HepG2 (cell line): ENCODE data around the gene ME3. TPM values are rescaled to one million over a fixed set of nuclear protein-coding genes. Genes with fewer than 3 reads are reported as not detected.

Source experiments
- ATAC-seq: fragments of 200-7000 bp; cut with Tn5 transposase; 3 replicates; pipeline ENCODE4 v1.9.1; 2020; ENCODE audit warnings: mild to moderate bottlenecking, moderate library complexity
- BruUV-seq: library from RNA; stranded (reverse); fragments of 400-500 nt; replicated peaks from 2 replicates; lab custom pipeline; 2021; lab: Mats Ljungman, UMichigan
- CTCF ChIA-PET: fragments of 300-600 bp; formaldehyde crosslinking; extraction: SDS; loops from one replicate; lab custom pipeline; 2021; ENCODE audit warnings: low total read pairs, inconsistent platforms, low intra/inter-chr PET ratio; lab: Yijun Ruan, JAX
- POLR2A ChIA-PET: fragments of 350-600 bp; sonication (Branson Sonifier 250); formaldehyde crosslinking; loops from one replicate; lab custom pipeline; 2020; ENCODE audit warnings: antibody characterized with exemption, inconsistent platforms; lab: Yijun Ruan, JAX
- DNase-seq: peaks from one replicate; pipeline ENCODE4 v3.0.0-alpha.2; 2015; ENCODE audit warnings: low spot score
- FAIRE-seq: peaks from 3 replicates; lab custom pipeline; 2011; peaks lifted over from hg19 to GRCh38; lab: Jason Lieb, UNC
- H2AFZ ChIP-seq: one replicate; pipeline ENCODE4 v1.6.1; 2011; ENCODE audit warnings: low read length, inconsistent platforms
- H3K27ac ChIP-seq: fragments of 300-600 bp; 3 replicates; pipeline ENCODE4 v1.8.0; 2011; ENCODE audit warnings: mixed run types, mild to moderate bottlenecking, mixed read lengths, low read length, inconsistent platforms; ENCODE audit not compliant: insufficient read depth; ENCODE audit errors: extremely low read length
- H3K27me3 ChIP-seq, 2 experiments: fragments of 200-600 bp in 1 of 2; 2 replicates in 1 of 2; 3 replicates in 1 of 2; pipeline versions ENCODE4 v1.6.0 to v1.8.0; 2011; ENCODE audit warnings: low read length in 2 of 2, mild to moderate bottlenecking in 2 of 2, moderate library complexity in 2 of 2, inconsistent platforms in 1 of 2; ENCODE audit not compliant: insufficient read depth in 2 of 2, control insufficient read depth in 1 of 2
- H3K36me3 ChIP-seq, 2 experiments: fragments of 200-600 bp in 1 of 2; replicated peaks in 1 of 2; 2 replicates in 1 of 2; 3 replicates in 1 of 2; pipeline versions ENCODE4 v1.5.1 to v1.8.0; 2011; ENCODE audit warnings: low read length in 2 of 2, inconsistent platforms in 1 of 2; ENCODE audit not compliant: insufficient read depth in 2 of 2, control insufficient read depth in 1 of 2
- H3K4me1 ChIP-seq: 2 replicates; pipeline ENCODE4 v1.5.1; 2012; ENCODE audit warnings: low read length, inconsistent platforms; ENCODE audit not compliant: insufficient read depth
- H3K4me2 ChIP-seq: 2 replicates; pipeline ENCODE4 v1.6.0; 2011; ENCODE audit warnings: low read depth, low read length, inconsistent platforms
- H3K4me3 ChIP-seq, 3 experiments: fragments of 200-600 bp in 1 of 3; sonication (generic), shearing (Covaris generic) in 1 of 3; replicated peaks in 1 of 3; 2 replicates each; pipeline ENCODE4 v1.5.1; 2011 to 2016; ENCODE audit warnings: low read length in 3 of 3, inconsistent platforms in 2 of 3, low read depth in 2 of 3, mild to moderate bottlenecking in 2 of 3, control low read depth in 1 of 3, mixed read lengths in 1 of 3; ENCODE audit not compliant: insufficient read depth in 1 of 3
- H3K79me2 ChIP-seq: one replicate; pipeline ENCODE4 v1.6.1; 2011; ENCODE audit warnings: low read length, inconsistent platforms; ENCODE audit not compliant: insufficient read depth
- H3K9ac ChIP-seq: 2 replicates; pipeline ENCODE4 v1.6.0; 2011; ENCODE audit warnings: mild to moderate bottlenecking, low read depth, low read length, inconsistent platforms; ENCODE audit not compliant: insufficient read depth
- H3K9me3 ChIP-seq: 2 replicates; pipeline ENCODE4 v1.5.1; 2012; ENCODE audit warnings: mild to moderate bottlenecking, low read length
- H4K20me1 ChIP-seq: 2 replicates; pipeline ENCODE4 v1.6.0; 2011; ENCODE audit warnings: inconsistent platforms, mild to moderate bottlenecking, low read length, moderate library complexity; ENCODE audit not compliant: insufficient read depth
- GATAD1 ChIP-seq: IDR thresholded peaks from 2 replicates; pipeline ENCODE4 v1.6.1; 2016; ENCODE audit warnings: missing genetic modification reagents, missing compliant biosample characterization
- MAFF ChIP-seq: IDR thresholded peaks from 2 replicates; pipeline ENCODE4 v1.6.1; 2011; ENCODE audit warnings: low read depth, low read length, improper control_type of control experiment
- RBFOX2 ChIP-seq: fragments of 200-400 bp; formaldehyde crosslinking; IDR thresholded peaks from 2 replicates; pipeline ENCODE4 v1.6.1; 2017; ENCODE audit warnings: low read depth, mild to moderate bottlenecking, low read length
- TEAD3 ChIP-seq: optimal IDR thresholded peaks from 2 replicates; pipeline ENCODE3; 2016; ENCODE audit warnings: borderline replicate concordance
- ZFP82 ChIP-seq: sonication (generic); formaldehyde crosslinking; IDR thresholded peaks from 2 replicates; pipeline ENCODE4 v1.5.1; 2020; ENCODE audit warnings: mild to moderate bottlenecking, missing genetic modification reagents, borderline replicate concordance
- ZNF382 ChIP-seq: sonication (generic); formaldehyde crosslinking; IDR thresholded peaks from 2 replicates; pipeline ENCODE4 v1.5.0; 2020; ENCODE audit warnings: missing genetic modification reagents, mild to moderate bottlenecking, borderline replicate concordance
- ZNF652 ChIP-seq: IDR thresholded peaks from 2 replicates; pipeline ENCODE4 v1.6.1; 2016; ENCODE audit warnings: low read depth, borderline replicate concordance
- ZSCAN31 ChIP-seq: sonication (generic); formaldehyde crosslinking; IDR thresholded peaks from 2 replicates; pipeline ENCODE4 v1.5.0; 2020; ENCODE audit warnings: low read depth, mild to moderate bottlenecking, missing genetic modification reagents
- WGBS: methylation state at CpG from one replicate; pipeline ENCODE4 v1.1.6; 2017; ENCODE audit warnings: low lambda C conversion rate; 5-methylcytosine and 5-hydroxymethylcytosine counted together
- in situ Hi-C: cut with HindIII; loops from 2 replicates; pipeline ENCODE4 v1.10.0; 2017; ENCODE audit warnings: low pct_unique_long_range_greater_than_20kb; ENCODE audit not compliant: extremely low pct_ligation_motif_present
- intact Hi-C: fragments of 100-400 bp; cut with micrococcal nuclease; formaldehyde crosslinking; loops from one replicate; pipeline ENCODE4 v1.10.0; 2022; ENCODE audit not compliant: unreplicated experiment
- polyA plus RNA-seq, 8 experiments: library from polyadenylated mRNA; depleted of rRNA in 3 of 8; stranded (reverse) in 7 of 8; unstranded in 1 of 8; fragments of >200 nt; fragmentation: Illumina TruSeq in 4 of 8; extraction: Trizol in 4 of 8; gene quantifications; 2 replicates each; pipeline versions ENCODE4 v1.2.1 to v1.2.3, GENCODE V29; 2011 to 2016; ENCODE audit warnings: low read depth in 4 of 8, missing spikeins in 1 of 8, mixed read lengths in 1 of 8; ENCODE audit not compliant: insufficient read depth in 1 of 8
- total RNA-seq, 5 experiments: library from RNA; depleted of rRNA; stranded (reverse); fragments of >200 nt; fragmentation: Illumina TruSeq; extraction: Trizol; gene quantifications; 2 replicates each; pipeline ENCODE4 v1.2.3, GENCODE V29; 2016; ENCODE audit warnings: low read depth in 1 of 5
- TF ChIP-seq, protein P1 (sequence below): IDR thresholded peaks from 2 replicates; pipeline ENCODE4 v1.6.1; 2018; ENCODE audit warnings: missing genetic modification reagents, mild to moderate bottlenecking, missing compliant biosample characterization
- TF ChIP-seq, protein P2 (sequence below): sonication (generic); formaldehyde crosslinking; IDR thresholded peaks from 2 replicates; pipeline ENCODE4 v1.4.0; 2020; ENCODE audit warnings: missing genetic modification reagents
- TF ChIP-seq, protein P3 (sequence below): sonication (generic); formaldehyde crosslinking; IDR thresholded peaks from 2 replicates; pipeline ENCODE4 v1.4.0; 2020; ENCODE audit warnings: missing genetic modification reagents, borderline replicate concordance
- TF ChIP-seq, protein P4 (sequence below): sonication (generic); formaldehyde crosslinking; IDR thresholded peaks from 2 replicates; pipeline ENCODE4 v1.5.0; 2020; ENCODE audit warnings: mild to moderate bottlenecking, missing genetic modification reagents
- TF ChIP-seq, protein P5 (sequence below): sonication (generic); formaldehyde crosslinking; IDR thresholded peaks from 2 replicates; pipeline ENCODE4 v1.8.0; 2022; ENCODE audit warnings: mild to moderate bottlenecking, missing genetic modification reagents

Gene ME3
- total and polyA plus RNA-seq, 2 of the 13 experiments (the other 11 are each of a cell fraction or from before 2014, with no cell fraction given): not detected

DNA sequence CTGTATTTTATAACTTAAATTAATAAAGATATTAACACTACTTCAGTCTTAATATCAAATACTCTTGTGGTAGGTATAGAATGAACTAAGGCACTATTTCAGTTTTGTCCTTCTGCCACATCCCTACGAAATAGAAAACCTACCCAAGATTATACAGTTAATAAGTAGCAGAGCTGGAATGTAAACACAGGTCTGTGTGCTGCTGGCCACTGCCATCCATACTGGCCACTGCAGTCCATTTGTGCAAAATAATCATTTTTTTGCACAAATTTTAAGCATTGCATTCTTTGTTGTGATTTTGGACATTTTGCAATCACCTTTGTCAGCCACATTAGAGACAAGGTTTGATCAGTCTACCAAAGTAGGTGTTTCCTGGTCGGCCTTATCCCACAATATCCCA is 91.9 kb downstream of the ME3 start:
- H3K9me3 ChIP-seq: no peaks in the 10 kb centered on the region
- no peak overlapping the region for H3K27ac ChIP-seq
- in situ Hi-C loops (no loop called here), intact Hi-C loops (no loop called here)
- no peak overlapping the region for H3K9ac ChIP-seq
- no peaks in the 10 kb centered on the region for H4K20me1 ChIP-seq
- WGBS: 0% methylated on average over 2 of the region's 2 CpGs
- FAIRE-seq: no peak
- DNase-seq: no peak
- no peaks in the 10 kb centered on the region for H3K36me3 ChIP-seq
- 0 out of 5 replicates have a peak, but pooled peaks cover 0 to 2% of the 10 kb centered on the region in 2 experiments for H3K27me3 ChIP-seq
- no peaks in the 10 kb centered on the region for H3K79me2 ChIP-seq
- H3K4me3 ChIP-seq: no peak overlapping the region
- peaks cover 42% of the 10 kb centered on the region for H3K4me1 ChIP-seq
- no TSS peak for BruUV-seq
- no peak overlapping the region for H2AFZ ChIP-seq
- ChIA-PET CTCF (no interaction called here), POLR2A (interaction anchor here (0.8 kb wide), 1 partner anchor 12 kb away, joined by 5 read pairs; no protein-coding TSS in a partner anchor)
- no peak overlapping the region; the same call in 1 of the 2 replicates for H3K4me2 ChIP-seq
- ATAC-seq: peak; percentile 84
- TF ChIP-seq MAFF (peak; percentile 46; the same call in 1 of the 2 replicates), ZNF382 (no peak), ZNF652 (CRISPR knock-in tag) (peak; percentile 64; the same call in 1 of the 2 replicates), GATAD1 (CRISPR knock-in tag) (no peak), RBFOX2 (no peak), TEAD3 (CRISPR knock-in tag) (peak; percentile 86), ZFP82 (CRISPR knock-in tag) (no peak), ZSCAN31 (CRISPR knock-in tag) (no peak)
- TF ChIP-seq, protein P1, sequence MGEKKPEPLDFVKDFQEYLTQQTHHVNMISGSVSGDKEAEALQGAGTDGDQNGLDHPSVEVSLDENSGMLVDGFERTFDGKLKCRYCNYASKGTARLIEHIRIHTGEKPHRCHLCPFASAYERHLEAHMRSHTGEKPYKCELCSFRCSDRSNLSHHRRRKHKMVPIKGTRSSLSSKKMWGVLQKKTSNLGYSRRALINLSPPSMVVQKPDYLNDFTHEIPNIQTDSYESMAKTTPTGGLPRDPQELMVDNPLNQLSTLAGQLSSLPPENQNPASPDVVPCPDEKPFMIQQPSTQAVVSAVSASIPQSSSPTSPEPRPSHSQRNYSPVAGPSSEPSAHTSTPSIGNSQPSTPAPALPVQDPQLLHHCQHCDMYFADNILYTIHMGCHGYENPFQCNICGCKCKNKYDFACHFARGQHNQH (CRISPR knock-in tag): no peak
- TF ChIP-seq, protein P2, sequence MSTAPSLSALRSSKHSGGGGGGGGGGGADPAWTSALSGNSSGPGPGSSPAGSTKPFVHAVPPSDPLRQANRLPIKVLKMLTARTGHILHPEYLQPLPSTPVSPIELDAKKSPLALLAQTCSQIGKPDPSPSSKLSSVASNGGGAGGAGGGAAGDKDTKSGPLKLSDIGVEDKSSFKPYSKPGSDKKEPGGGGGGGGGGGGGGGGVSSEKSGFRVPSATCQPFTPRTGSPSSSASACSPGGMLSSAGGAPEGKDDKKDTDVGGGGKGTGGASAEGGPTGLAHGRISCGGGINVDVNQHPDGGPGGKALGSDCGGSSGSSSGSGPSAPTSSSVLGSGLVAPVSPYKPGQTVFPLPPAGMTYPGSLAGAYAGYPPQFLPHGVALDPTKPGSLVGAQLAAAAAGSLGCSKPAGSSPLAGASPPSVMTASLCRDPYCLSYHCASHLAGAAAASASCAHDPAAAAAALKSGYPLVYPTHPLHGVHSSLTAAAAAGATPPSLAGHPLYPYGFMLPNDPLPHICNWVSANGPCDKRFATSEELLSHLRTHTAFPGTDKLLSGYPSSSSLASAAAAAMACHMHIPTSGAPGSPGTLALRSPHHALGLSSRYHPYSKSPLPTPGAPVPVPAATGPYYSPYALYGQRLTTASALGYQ (CRISPR knock-in tag): no peak
- TF ChIP-seq, protein P3, sequence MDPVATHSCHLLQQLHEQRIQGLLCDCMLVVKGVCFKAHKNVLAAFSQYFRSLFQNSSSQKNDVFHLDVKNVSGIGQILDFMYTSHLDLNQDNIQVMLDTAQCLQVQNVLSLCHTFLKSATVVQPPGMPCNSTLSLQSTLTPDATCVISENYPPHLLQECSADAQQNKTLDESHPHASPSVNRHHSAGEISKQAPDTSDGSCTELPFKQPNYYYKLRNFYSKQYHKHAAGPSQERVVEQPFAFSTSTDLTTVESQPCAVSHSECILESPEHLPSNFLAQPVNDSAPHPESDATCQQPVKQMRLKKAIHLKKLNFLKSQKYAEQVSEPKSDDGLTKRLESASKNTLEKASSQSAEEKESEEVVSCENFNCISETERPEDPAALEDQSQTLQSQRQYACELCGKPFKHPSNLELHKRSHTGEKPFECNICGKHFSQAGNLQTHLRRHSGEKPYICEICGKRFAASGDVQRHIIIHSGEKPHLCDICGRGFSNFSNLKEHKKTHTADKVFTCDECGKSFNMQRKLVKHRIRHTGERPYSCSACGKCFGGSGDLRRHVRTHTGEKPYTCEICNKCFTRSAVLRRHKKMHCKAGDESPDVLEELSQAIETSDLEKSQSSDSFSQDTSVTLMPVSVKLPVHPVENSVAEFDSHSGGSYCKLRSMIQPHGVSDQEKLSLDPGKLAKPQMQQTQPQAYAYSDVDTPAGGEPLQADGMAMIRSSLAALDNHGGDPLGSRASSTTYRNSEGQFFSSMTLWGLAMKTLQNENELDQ (CRISPR knock-in tag): no peak
- TF ChIP-seq, protein P4, sequence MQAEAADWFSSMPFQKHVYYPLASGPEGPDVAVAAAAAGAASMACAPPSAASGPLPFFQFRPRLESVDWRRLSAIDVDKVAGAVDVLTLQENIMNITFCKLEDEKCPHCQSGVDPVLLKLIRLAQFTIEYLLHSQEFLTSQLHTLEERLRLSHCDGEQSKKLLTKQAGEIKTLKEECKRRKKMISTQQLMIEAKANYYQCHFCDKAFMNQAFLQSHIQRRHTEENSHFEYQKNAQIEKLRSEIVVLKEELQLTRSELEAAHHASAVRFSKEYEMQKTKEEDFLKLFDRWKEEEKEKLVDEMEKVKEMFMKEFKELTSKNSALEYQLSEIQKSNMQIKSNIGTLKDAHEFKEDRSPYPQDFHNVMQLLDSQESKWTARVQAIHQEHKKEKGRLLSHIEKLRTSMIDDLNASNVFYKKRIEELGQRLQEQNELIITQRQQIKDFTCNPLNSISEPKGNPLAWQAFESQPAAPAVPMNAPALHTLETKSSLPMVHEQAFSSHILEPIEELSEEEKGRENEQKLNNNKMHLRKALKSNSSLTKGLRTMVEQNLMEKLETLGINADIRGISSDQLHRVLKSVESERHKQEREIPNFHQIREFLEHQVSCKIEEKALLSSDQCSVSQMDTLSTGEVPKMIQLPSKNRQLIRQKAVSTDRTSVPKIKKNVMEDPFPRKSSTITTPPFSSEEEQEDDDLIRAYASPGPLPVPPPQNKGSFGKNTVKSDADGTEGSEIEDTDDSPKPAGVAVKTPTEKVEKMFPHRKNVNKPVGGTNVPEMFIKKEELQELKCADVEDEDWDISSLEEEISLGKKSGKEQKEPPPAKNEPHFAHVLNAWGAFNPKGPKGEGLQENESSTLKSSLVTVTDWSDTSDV (CRISPR knock-in tag): no peak
- TF ChIP-seq, protein P5, sequence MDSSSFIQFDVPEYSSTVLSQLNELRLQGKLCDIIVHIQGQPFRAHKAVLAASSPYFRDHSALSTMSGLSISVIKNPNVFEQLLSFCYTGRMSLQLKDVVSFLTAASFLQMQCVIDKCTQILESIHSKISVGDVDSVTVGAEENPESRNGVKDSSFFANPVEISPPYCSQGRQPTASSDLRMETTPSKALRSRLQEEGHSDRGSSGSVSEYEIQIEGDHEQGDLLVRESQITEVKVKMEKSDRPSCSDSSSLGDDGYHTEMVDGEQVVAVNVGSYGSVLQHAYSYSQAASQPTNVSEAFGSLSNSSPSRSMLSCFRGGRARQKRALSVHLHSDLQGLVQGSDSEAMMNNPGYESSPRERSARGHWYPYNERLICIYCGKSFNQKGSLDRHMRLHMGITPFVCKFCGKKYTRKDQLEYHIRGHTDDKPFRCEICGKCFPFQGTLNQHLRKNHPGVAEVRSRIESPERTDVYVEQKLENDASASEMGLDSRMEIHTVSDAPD (CRISPR knock-in tag): no peak
